Measurements from ENCODE around the gene DYSF.

GRCh38 chr2:71528749-71529148, 75.4 kb downstream of the DYSF start:
- TF ChIP-seq CTCF (IDR thresholded peaks at IDR 0.05; ENCODE audit: low read depth, low read length), result no peak
- no peak for TF ChIP-seq EZH2phosphoT487 (IDR thresholded peaks at IDR 0.05; ENCODE audit: low read depth)
